Omental fat pad (tissue), 4 donors: Measurements from ENCODE around the gene PDCD11. TPM values are rescaled to one million over a fixed set of nuclear protein-coding genes. Genes with fewer than 3 reads are reported as not detected.
A peak's percentile ranks its signal among the peaks of the same experiment; 100 is the strongest.

ENCODE experiments used
- ATAC-seq: fragments of 150-250 bp; one replicate; pipeline ENCODE4 v1.9.1; 2016; ENCODE audit warnings: mild to moderate bottlenecking, moderate library complexity; ENCODE audit not compliant: low FRiP score
- DNase-seq: peaks from one replicate; pipeline ENCODE4 v3.0.0-alpha.2; 2019; ENCODE audit warnings: low spot score
- CTCF ChIP-seq, 3 donors: fragments of 450-650 bp; IDR thresholded peaks; one replicate each; pipeline ENCODE4 v1.5.1; 2016 to 2017; ENCODE audit warnings: antibody characterized with exemption in 3 of 3, mild to moderate bottlenecking in 3 of 3, moderate library complexity in 2 of 3
- total RNA-seq, 4 donors: library from RNA; depleted of rRNA; stranded (reverse); fragments of >200 nt; gene quantifications; one replicate each; pipeline ENCODE4 v1.1.0, GENCODE V29; 2016

PDCD11 gene
- total RNA-seq, 4 donors from 2014 or later, result 16.1 to 55.2 (median 23.8) TPM

- TF ChIP-seq CTCF (IDR thresholded peaks at IDR 0.05), result no peak
- DNase-seq (no peak), ATAC-seq (no peak)
Observed at GRCh38 chr10:103445366-103445765, 48.9 kb downstream of the PDCD11 start.

GRCh38 chr10:103445767-103446567 is 49.5 kb downstream of the PDCD11 start:
- TF ChIP-seq CTCF (IDR thresholded peaks at IDR 0.05), result no peak
- ATAC-seq (peak; percentile 79), DNase-seq (no peak)

- no peak for TF ChIP-seq CTCF (IDR thresholded peaks at IDR 0.05)
- ATAC-seq (no peak), DNase-seq (no peak)
Observed at GRCh38 chr10:103447187-103447586, 50.8 kb downstream of the PDCD11 start.

DNA sequence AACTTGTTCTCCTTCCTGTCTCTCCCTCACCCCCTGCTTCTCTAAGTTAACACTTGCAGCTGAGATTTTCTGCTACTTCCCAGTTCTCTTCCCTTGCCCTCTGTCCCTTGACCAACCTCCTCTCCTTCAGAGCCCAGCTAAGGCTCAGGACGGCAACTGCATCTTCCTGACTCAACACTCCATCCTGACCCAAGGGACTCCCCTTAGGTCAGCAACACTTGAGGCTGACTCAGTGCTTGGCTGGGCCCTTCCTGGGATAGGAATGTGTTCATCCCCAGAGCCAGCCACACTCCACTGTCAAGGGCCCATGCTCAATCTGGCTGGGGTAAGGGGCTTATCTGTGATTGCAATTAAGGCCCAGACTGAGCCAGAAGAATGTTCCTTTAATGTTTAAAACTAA is 52.3 kb downstream of the PDCD11 start:
- no peak for TF ChIP-seq CTCF (IDR thresholded peaks at IDR 0.05)
- no peak for DNase-seq
- ATAC-seq, result peak; percentile 38

GRCh38 chr10:103449208-103450144 is 53.0 kb downstream of the PDCD11 start:
- DNase-seq, result no peak
- TF ChIP-seq CTCF (IDR thresholded peaks at IDR 0.05), result no peak
- no peak for ATAC-seq

DNA sequence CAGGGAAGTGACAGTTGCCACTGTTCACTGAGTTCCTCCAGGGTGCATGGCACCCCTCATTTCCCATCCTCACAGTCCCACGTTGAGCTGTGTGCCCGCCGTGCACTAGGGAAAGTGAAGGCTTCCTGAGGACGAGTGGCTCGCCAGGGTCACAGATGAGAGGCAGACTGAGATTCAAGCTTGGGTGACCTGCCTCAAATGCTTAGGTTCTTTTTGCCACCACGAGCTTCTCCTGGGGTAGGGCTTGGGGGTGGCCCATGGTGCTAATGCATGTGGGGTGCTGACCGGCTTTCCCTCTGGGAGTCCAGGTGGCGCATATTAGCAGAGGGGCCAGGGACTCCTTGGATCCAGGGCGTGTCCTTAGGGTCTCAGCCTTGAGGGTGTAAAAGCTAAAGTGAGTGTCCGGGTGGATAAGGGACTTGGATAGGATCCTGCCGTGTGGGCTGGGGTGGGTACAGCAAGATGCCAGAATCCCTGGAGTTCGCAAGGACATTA is 53.8 kb downstream of the PDCD11 start:
- DNase-seq (no peak), ATAC-seq (no peak)
- TF ChIP-seq CTCF (IDR thresholded peaks at IDR 0.05), result no peak
